HCT116 (cell line): ENCODE data around the gene MAPKAP1.

ENCODE experiments used
- CEBPB ChIP-seq: IDR thresholded peaks from 2 replicates; pipeline ENCODE4 v1.6.1; 2012; ENCODE audit warnings: low read depth
- CTCF ChIP-seq, 3 experiments: fragments of 200-600 bp in 1 of 3; sonication (generic) in 1 of 3; IDR thresholded peaks in 2 of 3; conservative IDR thresholded peaks in 1 of 3; 2 replicates each; pipeline ENCODE4 v1.5.1; 2012 to 2017; ENCODE audit warnings: low read depth in 2 of 3, low read length in 2 of 3, antibody characterized with exemption in 1 of 3, borderline replicate concordance in 1 of 3, control low read depth in 1 of 3, mild to moderate bottlenecking in 1 of 3, mixed read lengths in 1 of 3, mixed run types in 1 of 3, moderate library complexity in 1 of 3; ENCODE audit not compliant: insufficient read depth in 1 of 3
- ELF1 ChIP-seq: IDR thresholded peaks from 2 replicates; pipeline ENCODE4 v1.6.1; 2012; ENCODE audit warnings: low read depth, borderline replicate concordance
- EZH2 ChIP-seq: fragments of 200-600 bp; sonication (generic); IDR thresholded peaks from 2 replicates; pipeline ENCODE4 v1.6.1; 2017; ENCODE audit warnings: antibody characterized with exemption, mixed run types
- FOSL1 ChIP-seq: IDR thresholded peaks from 2 replicates; pipeline ENCODE4 v1.6.1; 2012; ENCODE audit warnings: low read depth
- RAD21 ChIP-seq: IDR thresholded peaks from 2 replicates; pipeline ENCODE4 v1.6.1; 2012; ENCODE audit warnings: low read depth, mild to moderate bottlenecking
- SIN3A ChIP-seq: IDR thresholded peaks from 2 replicates; pipeline ENCODE4 v1.6.1; 2012; ENCODE audit warnings: low read depth
- YY1 ChIP-seq: IDR thresholded peaks from 2 replicates; pipeline ENCODE4 v1.6.1; 2011; ENCODE audit warnings: low read length, low read depth, moderate library complexity, mild to moderate bottlenecking; ENCODE audit not compliant: insufficient replicate concordance; ENCODE audit errors: extremely low read depth
- TF ChIP-seq, protein P1 (sequence below): IDR thresholded peaks from 2 replicates; pipeline ENCODE4 v1.6.1; 2012

GRCh38 chr9:125437771-125438221, 269.2 kb downstream of the MAPKAP1 start:
- TF ChIP-seq CTCF (IDR thresholded peaks at IDR 0.05 in 2 of 3, conservative IDR thresholded peaks at IDR 0.05 in 1 of 3; ENCODE audit: borderline replicate concordance in 1 of 3, insufficient read depth in 1 of 3, low read depth in 2 of 3, low read length in 2 of 3) (no peak), RAD21 (no peak), EZH2 (no peak), ELF1 (no peak), SIN3A (no peak), CEBPB (no peak), FOSL1 (no peak), YY1 (no peak)
- TF ChIP-seq, protein P1, sequence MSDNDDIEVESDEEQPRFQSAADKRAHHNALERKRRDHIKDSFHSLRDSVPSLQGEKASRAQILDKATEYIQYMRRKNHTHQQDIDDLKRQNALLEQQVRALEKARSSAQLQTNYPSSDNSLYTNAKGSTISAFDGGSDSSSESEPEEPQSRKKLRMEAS = no peak
